ENCODE results near the gene RPP38. TPM values are rescaled to one million over a fixed set of nuclear protein-coding genes. Genes with fewer than 3 reads are reported as not detected.

The RPP38 gene
- total RNA-seq, 2 experiments from 2014 or later, result 12.9 to 14.9 TPM

DNA sequence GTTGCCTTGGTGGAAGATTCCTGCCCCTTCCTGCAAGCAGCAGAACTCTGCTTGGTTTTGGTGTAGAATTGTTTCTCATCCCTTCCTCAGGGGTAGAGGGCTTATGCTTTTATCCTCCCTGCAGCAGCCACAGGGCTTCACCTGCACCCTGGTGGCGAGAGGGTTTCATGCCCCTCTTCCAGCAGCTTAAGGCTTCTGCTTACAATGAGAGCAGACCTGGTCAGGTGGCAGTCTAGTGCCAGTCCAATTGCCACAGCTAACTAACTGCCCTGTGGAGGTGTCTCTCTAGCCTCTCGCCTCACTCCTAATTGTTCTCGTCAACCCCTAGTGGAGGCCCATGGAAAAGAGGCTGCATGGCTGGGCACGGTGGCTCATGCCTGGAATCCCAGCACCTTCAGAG lies 27.9 kb upstream of the RPP38 start:
- Histone ChIP-seq H3K4me3 (ENCODE audit: low read length) (no peak overlapping the region), H3K36me3 (ENCODE audit: insufficient read depth, low read length) (no peaks in the 10 kb centered on the region), H3K4me1 (ENCODE audit: insufficient read depth, low read length) (no peaks in the 10 kb centered on the region), H3K27ac (ENCODE audit: low read depth in 1 of 2, low read length in 2 of 2) (no peak overlapping the region), H3K27me3 (ENCODE audit: control insufficient read depth in 1 of 2, insufficient read depth in 2 of 2, low read length in 2 of 2) (no peaks in the 10 kb centered on the region), H3K9me3 (ENCODE audit: control insufficient read depth in 1 of 2, insufficient read depth in 1 of 2, low read length in 2 of 2) (no peaks in the 10 kb centered on the region)
- peaks cover 3% of the 10 kb centered on the region for H3K9me3 Mint-ChIP-seq
- no peaks in the 10 kb centered on the region for H3K4me1 Mint-ChIP-seq (ENCODE audit: low read depth)
- H3K27me3 Mint-ChIP-seq, result peaks cover 6% of the 10 kb centered on the region
- DNase-seq, result no peak
- H3K36me3 Mint-ChIP-seq (ENCODE audit: low read depth), result no peaks in the 10 kb centered on the region
- ChIA-PET POLR2A (no interaction called here), CTCF (no interaction called here)
- no peak for ATAC-seq (ENCODE audit: poor library complexity)
- H3K4me3 Mint-ChIP-seq, result no peak overlapping the region
- intact Hi-C loops (cut with DNase I, micrococcal nuclease), result no loop called here
- no peak overlapping the region for H3K27ac Mint-ChIP-seq
- TF ChIP-seq CTCF (IDR thresholded peaks at IDR 0.05), result no peak

- TF ChIP-seq CTCF (IDR thresholded peaks at IDR 0.05), result no peak
- Mint-ChIP-seq H3K36me3 (ENCODE audit: low read depth) (no peaks in the 10 kb centered on the region), H3K4me3 (no peak overlapping the region), H3K9me3 (no peaks in the 10 kb centered on the region), H3K4me1 (ENCODE audit: low read depth) (no peaks in the 10 kb centered on the region), H3K27ac (no peak overlapping the region), H3K27me3 (no peaks in the 10 kb centered on the region)
- ChIA-PET POLR2A (no interaction called here), CTCF (no interaction called here)
- DNase-seq (no peak), ATAC-seq (ENCODE audit: poor library complexity) (no peak)
- Histone ChIP-seq H3K27me3 (ENCODE audit: control insufficient read depth in 1 of 2, insufficient read depth in 2 of 2, low read length in 2 of 2) (no peaks in the 10 kb centered on the region), H3K4me1 (ENCODE audit: insufficient read depth, low read length) (no peaks in the 10 kb centered on the region), H3K36me3 (ENCODE audit: insufficient read depth, low read length) (no peaks in the 10 kb centered on the region), H3K4me3 (ENCODE audit: low read length) (no peak overlapping the region), H3K27ac (ENCODE audit: low read depth in 1 of 2, low read length in 2 of 2) (no peak overlapping the region), H3K9me3 (ENCODE audit: control insufficient read depth in 1 of 2, insufficient read depth in 1 of 2, low read length in 2 of 2) (no peaks in the 10 kb centered on the region)
- intact Hi-C loops (cut with DNase I, micrococcal nuclease), result no loop called here
Measured at GRCh38 chr10:15072358-15072757, 24.8 kb upstream of the RPP38 start.

DNA sequence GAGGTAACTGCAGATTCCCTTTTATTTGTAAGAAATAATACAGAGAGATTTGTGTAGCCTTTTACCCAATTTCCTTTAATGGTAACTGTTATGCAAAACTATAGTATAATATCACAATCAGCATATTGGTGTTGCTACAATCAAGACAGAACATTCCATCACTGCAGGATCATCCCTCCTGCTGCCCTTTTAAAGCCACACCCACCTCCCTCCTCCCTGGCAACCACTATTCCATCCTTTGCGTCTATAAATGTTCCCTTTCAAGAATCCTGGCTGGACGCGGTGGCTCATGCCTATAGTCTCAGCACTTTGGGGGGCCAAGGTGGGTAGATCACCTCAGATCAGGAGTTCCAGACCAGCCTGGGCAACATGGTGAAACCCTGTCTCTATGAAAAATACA lies 21.7 kb upstream of the RPP38 start:
- Mint-ChIP-seq H3K9me3 (no peaks in the 10 kb centered on the region), H3K27ac (no peak overlapping the region), H3K27me3 (no peaks in the 10 kb centered on the region), H3K4me1 (ENCODE audit: low read depth) (no peaks in the 10 kb centered on the region), H3K36me3 (ENCODE audit: low read depth) (no peaks in the 10 kb centered on the region), H3K4me3 (no peak overlapping the region)
- H3K36me3 ChIP-seq (ENCODE audit: insufficient read depth, low read length), result no peaks in the 10 kb centered on the region
- H3K27me3 ChIP-seq (ENCODE audit: control insufficient read depth in 1 of 2, insufficient read depth in 2 of 2, low read length in 2 of 2), result no peaks in the 10 kb centered on the region
- no peak overlapping the region for H3K27ac ChIP-seq (ENCODE audit: low read depth in 1 of 2, low read length in 2 of 2)
- no peak overlapping the region for H3K4me3 ChIP-seq (ENCODE audit: low read length)
- POLR2A ChIA-PET, result no interaction called here
- no peaks in the 10 kb centered on the region for H3K4me1 ChIP-seq (ENCODE audit: insufficient read depth, low read length)
- DNase-seq (no peak), ATAC-seq (ENCODE audit: poor library complexity) (no peak)
- intact Hi-C loops (cut with DNase I, micrococcal nuclease), result no loop called here
- no peaks in the 10 kb centered on the region for H3K9me3 ChIP-seq (ENCODE audit: control insufficient read depth in 1 of 2, insufficient read depth in 1 of 2, low read length in 2 of 2)
- no peak for TF ChIP-seq CTCF (IDR thresholded peaks at IDR 0.05)
- CTCF ChIA-PET, result no interaction called here
